PC-9 (cell line): ENCODE results near the gene CHCT1. TPM values are rescaled to one million over a fixed set of nuclear protein-coding genes. Genes with fewer than 3 reads are reported as not detected.
"Not testable (repeated sequence)": the region's sequence is repeated elsewhere in the genome, so short reads cannot be mapped to it uniquely, and the experiment has no call there.

Source experiments
- BruUV-seq: library from RNA; stranded (reverse); fragments of 400-500 nt; replicated peaks from 2 replicates; lab custom pipeline; 2021; lab: Mats Ljungman, UMichigan
- CTCF ChIA-PET: fragments of 300-600 bp; sonication (Branson Sonifier 250); formaldehyde crosslinking; loops from one replicate; lab custom pipeline; 2022; ENCODE audit warnings: antibody characterized with exemption; lab: Charles Lee
- POLR2A ChIA-PET: fragments of 300-600 bp; sonication (Branson Sonifier 250); formaldehyde crosslinking; loops from one replicate; lab custom pipeline; 2022; ENCODE audit warnings: antibody characterized with exemption; ENCODE audit not compliant: unreplicated experiment; lab: Charles Lee
- DNase-seq, 2 experiments: peaks; one replicate each; pipeline versions ENCODE4 v3.0.0 to v3.0.0-alpha.2; 2015 to 2022; ENCODE audit warnings: mixed read lengths in 1 of 2
- H2AFZ ChIP-seq: fragments of 200-600 bp; sonication (generic); 2 replicates; pipeline ENCODE4 v1.8.1; 2017; ENCODE audit warnings: antibody characterized with exemption
- H3F3A ChIP-seq: fragments of 200-600 bp; sonication (generic); 2 replicates; pipeline ENCODE4 v1.8.1; 2017; ENCODE audit warnings: antibody characterized with exemption, mild to moderate bottlenecking, low read depth; ENCODE audit not compliant: insufficient read depth
- H3K27ac ChIP-seq: fragments of 200-600 bp; sonication (generic); 2 replicates; pipeline ENCODE4 v1.6.1; 2016; ENCODE audit warnings: mixed run types
- H3K27me3 ChIP-seq: fragments of 200-600 bp; sonication (generic); 2 replicates; pipeline ENCODE4 v1.6.1; 2016; ENCODE audit warnings: low read depth, mixed run types; ENCODE audit not compliant: insufficient read depth
- H3K36me3 ChIP-seq: fragments of 200-600 bp; sonication (generic); 2 replicates; pipeline ENCODE4 v1.6.1; 2016; ENCODE audit warnings: low read depth, mixed run types
- H3K4me1 ChIP-seq: fragments of 200-600 bp; sonication (generic); replicated peaks from 2 replicates; pipeline ENCODE4 v1.6.1; 2016; ENCODE audit warnings: mixed run types; ENCODE audit not compliant: insufficient read depth
- H3K4me2 ChIP-seq: fragments of 200-600 bp; sonication (generic); 2 replicates; pipeline ENCODE4 v1.6.1; 2017; ENCODE audit warnings: mixed run types
- H3K4me3 ChIP-seq: fragments of 200-600 bp; sonication (generic); 2 replicates; pipeline ENCODE4 v1.6.1; 2016; ENCODE audit warnings: mixed run types
- H3K79me2 ChIP-seq: fragments of 200-600 bp; sonication (generic); 2 replicates; pipeline ENCODE4 v1.6.1; 2017; ENCODE audit warnings: low read depth, mixed run types
- H3K9me2 ChIP-seq: fragments of 200-600 bp; sonication (generic); 2 replicates; pipeline ENCODE4 v1.8.1; 2017; ENCODE audit warnings: mild to moderate bottlenecking; ENCODE audit not compliant: insufficient read depth
- H3K9me3 ChIP-seq: fragments of 200-600 bp; sonication (generic); 2 replicates; pipeline ENCODE4 v1.8.1; 2016; ENCODE audit warnings: low read depth; ENCODE audit not compliant: insufficient read depth
- H4K20me1 ChIP-seq: fragments of 200-600 bp; sonication (generic); 2 replicates; pipeline ENCODE4 v1.8.1; 2017; ENCODE audit not compliant: insufficient read depth
- EZH2 ChIP-seq: fragments of 200-600 bp; sonication (generic); IDR thresholded peaks from 2 replicates; pipeline ENCODE4 v1.8.0; 2017; ENCODE audit warnings: antibody characterized with exemption, low read depth
- intact Hi-C: fragments of 100-400 bp; cut with micrococcal nuclease; formaldehyde crosslinking; loops from one replicate; pipeline ENCODE4 v1.10.0; 2022; ENCODE audit not compliant: unreplicated experiment
- total RNA-seq: library from RNA; stranded (reverse); gene quantifications from 2 replicates; pipeline ENCODE4 v1.2.3, GENCODE V29; 2021
- TF ChIP-seq, protein P1 (sequence below): fragments of 200-600 bp; sonication (generic); conservative IDR thresholded peaks from 2 replicates; pipeline ENCODE4 v1.6.1; 2017; ENCODE audit warnings: mixed run types, antibody characterized with exemption, mild to moderate bottlenecking, moderate library complexity

Gene CHCT1
- total RNA-seq, 1 experiment from 2014 or later = not detected

GRCh38 chr17:60381958-60382357 lies 40.3 kb upstream of the CHCT1 start:
- TF ChIP-seq EZH2 = no peak
- TF ChIP-seq, protein P1, sequence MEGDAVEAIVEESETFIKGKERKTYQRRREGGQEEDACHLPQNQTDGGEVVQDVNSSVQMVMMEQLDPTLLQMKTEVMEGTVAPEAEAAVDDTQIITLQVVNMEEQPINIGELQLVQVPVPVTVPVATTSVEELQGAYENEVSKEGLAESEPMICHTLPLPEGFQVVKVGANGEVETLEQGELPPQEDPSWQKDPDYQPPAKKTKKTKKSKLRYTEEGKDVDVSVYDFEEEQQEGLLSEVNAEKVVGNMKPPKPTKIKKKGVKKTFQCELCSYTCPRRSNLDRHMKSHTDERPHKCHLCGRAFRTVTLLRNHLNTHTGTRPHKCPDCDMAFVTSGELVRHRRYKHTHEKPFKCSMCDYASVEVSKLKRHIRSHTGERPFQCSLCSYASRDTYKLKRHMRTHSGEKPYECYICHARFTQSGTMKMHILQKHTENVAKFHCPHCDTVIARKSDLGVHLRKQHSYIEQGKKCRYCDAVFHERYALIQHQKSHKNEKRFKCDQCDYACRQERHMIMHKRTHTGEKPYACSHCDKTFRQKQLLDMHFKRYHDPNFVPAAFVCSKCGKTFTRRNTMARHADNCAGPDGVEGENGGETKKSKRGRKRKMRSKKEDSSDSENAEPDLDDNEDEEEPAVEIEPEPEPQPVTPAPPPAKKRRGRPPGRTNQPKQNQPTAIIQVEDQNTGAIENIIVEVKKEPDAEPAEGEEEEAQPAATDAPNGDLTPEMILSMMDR = no peak
- no peaks in the 10 kb centered on the region for H3F3A ChIP-seq
- POLR2A ChIA-PET = no interaction called here
- H3K9me2 ChIP-seq = no peaks in the 10 kb centered on the region
- no peaks in the 10 kb centered on the region for H3K4me1 ChIP-seq
- no peaks in the 10 kb centered on the region for H3K9me3 ChIP-seq
- intact Hi-C loops = no loop called here
- no peak overlapping the region for H3K27ac ChIP-seq
- H4K20me1 ChIP-seq = peaks cover 5% of the 10 kb centered on the region
- CTCF ChIA-PET = no interaction called here
- H3K36me3 ChIP-seq = no peaks in the 10 kb centered on the region
- no peaks in the 10 kb centered on the region for H3K27me3 ChIP-seq
- no peak overlapping the region for H2AFZ ChIP-seq
- H3K4me2 ChIP-seq = no peak overlapping the region
- no peak overlapping the region for H3K4me3 ChIP-seq
- DNase-seq = no peak
- BruUV-seq = no TSS peak
- H3K79me2 ChIP-seq = peaks cover 57% of the 10 kb centered on the region

GRCh38 chr17:60383379-60383778 lies 38.9 kb upstream of the CHCT1 start:
- TF ChIP-seq, protein P1 = no peak
- TF ChIP-seq EZH2 = no peak
- intact Hi-C loops = no loop called here
- H3K4me2 ChIP-seq = no peak overlapping the region
- H3K36me3 ChIP-seq = no peaks in the 10 kb centered on the region
- no peaks in the 10 kb centered on the region for H3K9me3 ChIP-seq
- POLR2A ChIA-PET = interaction anchor here (0.6 kb wide), 1 partner anchor 196 kb away, joined by 7 read pairs; no protein-coding TSS in a partner anchor
- H4K20me1 ChIP-seq = peaks cover 7% of the 10 kb centered on the region; the same call in 1 of the 2 replicates
- BruUV-seq = no TSS peak
- no peak overlapping the region for H3K4me3 ChIP-seq
- CTCF ChIA-PET = no interaction called here
- H3K27ac ChIP-seq = no peak overlapping the region
- no peaks in the 10 kb centered on the region; the same call in 1 of the 2 replicates for H3K4me1 ChIP-seq
- peaks cover 66% of the 10 kb centered on the region for H3K79me2 ChIP-seq
- DNase-seq = no peak
- no peaks in the 10 kb centered on the region for H3F3A ChIP-seq
- H3K9me2 ChIP-seq = no peaks in the 10 kb centered on the region
- no peak overlapping the region for H2AFZ ChIP-seq
- no peaks in the 10 kb centered on the region for H3K27me3 ChIP-seq

DNA sequence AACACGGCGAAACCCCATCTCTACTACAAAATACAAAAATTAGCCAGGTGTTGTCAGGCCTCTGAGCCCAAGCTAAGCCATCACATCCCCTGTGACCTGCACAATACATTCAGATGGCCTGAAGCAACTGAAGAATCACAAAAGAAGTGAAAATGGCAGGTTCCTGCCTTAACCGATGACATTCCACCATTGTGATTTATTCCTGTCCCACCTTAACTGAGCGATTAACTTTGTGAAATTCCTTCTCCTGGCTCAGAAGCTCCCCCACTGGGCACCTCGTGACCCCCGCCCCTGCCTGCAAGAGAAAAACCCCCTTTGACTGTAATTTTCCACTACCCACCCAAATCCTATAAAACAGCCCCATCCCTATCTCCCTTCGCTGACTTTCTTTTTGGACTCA lies 37.4 kb upstream of the CHCT1 start:
- POLR2A ChIA-PET, H3K9me3 ChIP-seq, H2AFZ ChIP-seq, H3K4me3 ChIP-seq, intact Hi-C loops, H3F3A ChIP-seq, CTCF ChIA-PET, H3K9me2 ChIP-seq, H3K27ac ChIP-seq, H3K4me1 ChIP-seq, H3K4me2 ChIP-seq, H3K36me3 ChIP-seq, BruUV-seq, H3K27me3 ChIP-seq, DNase-seq: not testable (repeated sequence)
- H4K20me1 ChIP-seq = peaks cover 12% of the 10 kb centered on the region; the same call in 1 of the 2 replicates
- H3K79me2 ChIP-seq = peaks cover 79% of the 10 kb centered on the region
